A549 (cell line): ENCODE measurements around the gene SPRR2E.

Source experiments
- CEBPB ChIP-seq, 2 experiments: fragments of >200 bp in 1 of 2; sonication (Bioruptor Twin) in 1 of 2; formaldehyde crosslinking in 1 of 2; IDR thresholded peaks; 2 replicates each; pipeline ENCODE4 v1.6.1; 2012 to 2016
- CHD4 ChIP-seq: fragments of 200-600 bp; sonication (generic); IDR thresholded peaks from 2 replicates; pipeline ENCODE4 v1.6.1; 2016; ENCODE audit warnings: antibody characterized with exemption, mild to moderate bottlenecking, borderline replicate concordance
- CTCF ChIP-seq: fragments of >200 bp; sonication (Bioruptor Twin); formaldehyde crosslinking; IDR thresholded peaks from 3 replicates; pipeline ENCODE4 v1.5.1; 2016
- HMGXB4 ChIP-seq: fragments of 250-450 bp; sonication (Bioruptor Pico); IDR thresholded peaks from 2 replicates; pipeline ENCODE4 v1.5.0; 2021; ENCODE audit warnings: mild to moderate bottlenecking, moderate library complexity, borderline replicate concordance
- HOXA7 ChIP-seq: fragments of 250-450 bp; sonication (Bioruptor Pico); IDR thresholded peaks from 2 replicates; pipeline ENCODE4 v1.5.0; 2020; ENCODE audit warnings: mild to moderate bottlenecking, moderate library complexity
- NR3C1 ChIP-seq: fragments of >200 bp; sonication (Bioruptor Twin); formaldehyde crosslinking; IDR thresholded peaks from 3 replicates; pipeline ENCODE4 v1.6.1; 2017
- POLR2A ChIP-seq: IDR thresholded peaks from 2 replicates; pipeline ENCODE4 v1.6.1; 2012; ENCODE audit warnings: mild to moderate bottlenecking, low read length
- RAD21 ChIP-seq, 2 experiments: fragments of >200 bp in 1 of 2; sonication (Bioruptor Twin) in 1 of 2; formaldehyde crosslinking in 1 of 2; IDR thresholded peaks in 1 of 2; conservative IDR thresholded peaks in 1 of 2; 2 replicates in 1 of 2; 3 replicates in 1 of 2; pipeline ENCODE4 v1.6.1; 2012 to 2018; ENCODE audit warnings: inconsistent platforms in 1 of 2
- RCOR1 ChIP-seq: fragments of 150-350 bp; IDR thresholded peaks from 2 replicates; pipeline ENCODE4 v1.6.1; 2014; ENCODE audit warnings: antibody characterized with exemption, low read length, low read depth
- SMC3 ChIP-seq: fragments of >200 bp; sonication (Bioruptor Twin); formaldehyde crosslinking; IDR thresholded peaks from 3 replicates; pipeline ENCODE4 v1.6.1; 2018; ENCODE audit warnings: inconsistent platforms
- ZFP36 ChIP-seq: fragments of 450-650 bp; IDR thresholded peaks from 2 replicates; pipeline ENCODE4 v1.6.1; 2014; ENCODE audit warnings: borderline replicate concordance; ENCODE audit not compliant: partially characterized antibody
- TF ChIP-seq, protein P1 (sequence below): fragments of 200-600 bp; sonication (generic); IDR thresholded peaks from 2 replicates; pipeline ENCODE4 v1.6.1; 2016; ENCODE audit warnings: antibody characterized with exemption, mild to moderate bottlenecking, moderate library complexity

DNA sequence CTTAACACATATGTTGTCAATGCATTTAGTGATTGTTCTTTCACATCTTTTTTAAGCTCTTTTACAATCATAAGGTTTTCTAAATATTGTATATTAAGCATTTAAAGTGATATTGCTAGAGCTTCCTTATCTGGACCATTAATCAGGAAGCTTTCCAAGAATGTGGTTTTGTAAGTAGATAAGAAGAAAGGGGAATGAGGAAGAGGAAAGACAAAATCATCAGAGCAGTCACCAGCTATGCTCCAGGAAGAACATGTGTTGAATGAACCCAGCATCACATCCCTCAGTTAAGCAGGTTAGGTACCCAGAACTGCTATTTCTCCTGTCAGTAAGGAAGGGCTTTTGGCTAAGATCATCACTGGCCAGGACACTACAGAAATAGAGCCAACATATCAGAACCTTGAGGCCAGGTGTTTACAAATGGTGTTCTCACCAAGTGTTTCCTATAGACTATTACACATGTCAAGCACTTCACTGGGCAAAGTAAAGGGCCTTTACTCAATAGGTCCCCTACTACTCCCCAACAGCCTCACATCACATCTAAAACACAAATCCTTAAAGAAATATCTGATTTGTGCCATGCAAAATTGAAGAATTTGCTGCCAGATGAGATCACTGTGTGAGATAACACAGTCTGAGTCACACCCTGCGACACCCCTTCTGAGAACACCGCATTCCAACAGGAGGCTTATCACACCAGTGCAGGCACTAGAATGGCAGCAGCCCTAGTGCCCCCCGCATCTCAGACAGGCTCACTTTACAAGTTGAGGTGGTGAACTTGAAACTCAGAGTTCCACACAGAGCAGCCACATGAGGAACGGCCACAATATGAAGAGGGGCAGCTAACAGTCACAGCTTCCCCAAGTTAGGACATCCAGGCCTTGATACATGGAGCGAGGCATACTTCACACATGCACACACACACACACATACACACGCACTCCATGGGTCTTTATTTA is 35.2 kb downstream of the SPRR2E start:
- TF ChIP-seq NR3C1 (no peak), CTCF (no peak), RAD21 (conservative IDR thresholded peaks at IDR 0.05 in 1 of 2, IDR thresholded peaks at IDR 0.05 in 1 of 2) (no peak), CEBPB (IDR thresholded peaks at IDR 0.05) (no peak), SMC3 (no peak), RCOR1 (no peak), POLR2A (no peak), HOXA7 (CRISPR knock-in tag) (no peak), HMGXB4 (no peak), ZFP36 (no peak), CHD4 (no peak)
- TF ChIP-seq, protein P1, sequence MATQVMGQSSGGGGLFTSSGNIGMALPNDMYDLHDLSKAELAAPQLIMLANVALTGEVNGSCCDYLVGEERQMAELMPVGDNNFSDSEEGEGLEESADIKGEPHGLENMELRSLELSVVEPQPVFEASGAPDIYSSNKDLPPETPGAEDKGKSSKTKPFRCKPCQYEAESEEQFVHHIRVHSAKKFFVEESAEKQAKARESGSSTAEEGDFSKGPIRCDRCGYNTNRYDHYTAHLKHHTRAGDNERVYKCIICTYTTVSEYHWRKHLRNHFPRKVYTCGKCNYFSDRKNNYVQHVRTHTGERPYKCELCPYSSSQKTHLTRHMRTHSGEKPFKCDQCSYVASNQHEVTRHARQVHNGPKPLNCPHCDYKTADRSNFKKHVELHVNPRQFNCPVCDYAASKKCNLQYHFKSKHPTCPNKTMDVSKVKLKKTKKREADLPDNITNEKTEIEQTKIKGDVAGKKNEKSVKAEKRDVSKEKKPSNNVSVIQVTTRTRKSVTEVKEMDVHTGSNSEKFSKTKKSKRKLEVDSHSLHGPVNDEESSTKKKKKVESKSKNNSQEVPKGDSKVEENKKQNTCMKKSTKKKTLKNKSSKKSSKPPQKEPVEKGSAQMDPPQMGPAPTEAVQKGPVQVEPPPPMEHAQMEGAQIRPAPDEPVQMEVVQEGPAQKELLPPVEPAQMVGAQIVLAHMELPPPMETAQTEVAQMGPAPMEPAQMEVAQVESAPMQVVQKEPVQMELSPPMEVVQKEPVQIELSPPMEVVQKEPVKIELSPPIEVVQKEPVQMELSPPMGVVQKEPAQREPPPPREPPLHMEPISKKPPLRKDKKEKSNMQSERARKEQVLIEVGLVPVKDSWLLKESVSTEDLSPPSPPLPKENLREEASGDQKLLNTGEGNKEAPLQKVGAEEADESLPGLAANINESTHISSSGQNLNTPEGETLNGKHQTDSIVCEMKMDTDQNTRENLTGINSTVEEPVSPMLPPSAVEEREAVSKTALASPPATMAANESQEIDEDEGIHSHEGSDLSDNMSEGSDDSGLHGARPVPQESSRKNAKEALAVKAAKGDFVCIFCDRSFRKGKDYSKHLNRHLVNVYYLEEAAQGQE, result no peak
